ENCODE measurements around the gene VTCN1. TPM values are rescaled to one million over a fixed set of nuclear protein-coding genes. Genes with fewer than 3 reads are reported as not detected.

The VTCN1 gene
- total and polyA plus RNA-seq, 2 of the 13 experiments (the other 11 are each of a cell fraction or from before 2014, with no cell fraction given) = not detected

DNA sequence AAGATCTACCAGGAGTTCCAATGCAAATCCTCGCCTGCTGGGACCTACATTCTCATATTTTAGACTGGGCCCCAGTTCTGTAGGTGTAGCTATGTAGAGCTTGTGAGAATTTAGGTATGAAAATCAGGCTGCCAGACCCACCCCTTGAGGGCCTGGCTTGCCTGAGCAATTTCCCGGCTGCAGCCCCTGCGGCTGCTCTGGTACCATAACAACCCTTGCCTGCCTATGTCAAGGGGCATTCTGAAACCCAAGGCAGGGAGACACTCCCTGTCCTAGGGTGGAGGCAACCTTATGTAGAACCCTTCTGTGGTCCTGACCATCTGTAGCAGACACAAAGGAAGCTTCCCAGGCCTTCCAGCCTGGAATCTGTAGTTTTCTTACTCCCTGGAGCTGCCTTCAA is 28.4 kb downstream of the VTCN1 start:
- no peak for DNase-seq (ENCODE audit: low spot score)

DNA sequence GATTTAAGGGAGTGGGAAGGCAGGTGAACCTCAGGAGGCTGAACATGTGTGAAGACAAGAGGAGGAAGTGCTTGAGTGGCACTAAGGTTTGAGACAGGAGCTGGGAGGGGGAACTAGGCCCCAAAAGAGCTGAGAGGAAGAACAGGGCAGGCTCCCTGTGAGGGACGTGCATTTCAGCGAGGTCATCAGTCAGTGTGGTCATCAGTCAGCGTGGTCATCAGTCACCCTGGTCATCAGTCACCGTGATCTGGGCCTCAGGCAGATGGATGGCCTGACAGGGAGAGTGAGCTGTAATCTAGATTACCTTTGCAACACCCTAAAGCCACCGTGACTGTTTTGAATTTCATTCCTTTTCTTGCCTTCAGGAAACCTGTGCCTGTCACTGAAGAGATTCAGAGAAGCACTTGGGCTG is 29.1 kb downstream of the VTCN1 start:
- Histone ChIP-seq H3K27ac (ENCODE audit: extremely low read length, insufficient read depth, low read length) (no peak overlapping the region), H2AFZ (ENCODE audit: low read length) (no peak overlapping the region), H3K4me3 (replicated peaks in 1 of 3; ENCODE audit: insufficient read depth in 1 of 3, low read depth in 2 of 3, low read length in 3 of 3) (no peak overlapping the region), H3K79me2 (ENCODE audit: insufficient read depth, low read length) (no peaks in the 10 kb centered on the region), H3K4me2 (ENCODE audit: low read depth, low read length) (no peak overlapping the region), H3K9me3 (ENCODE audit: low read length) (no peaks in the 10 kb centered on the region), H3K9ac (ENCODE audit: insufficient read depth, low read depth, low read length) (no peak overlapping the region), H3K27me3 (ENCODE audit: control insufficient read depth in 1 of 2, insufficient read depth in 2 of 2, low read length in 2 of 2) (no peaks in the 10 kb centered on the region; a peak in 1 of 5 replicates), H3K36me3 (replicated peaks in 1 of 2; ENCODE audit: control insufficient read depth in 1 of 2, insufficient read depth in 2 of 2, low read length in 2 of 2) (no peaks in the 10 kb centered on the region), H4K20me1 (ENCODE audit: insufficient read depth, low read length) (no peaks in the 10 kb centered on the region), H3K4me1 (ENCODE audit: insufficient read depth, low read length) (0 out of 2 replicates have a peak, but pooled peaks cover 5% of the 10 kb centered on the region)
- CTCF ChIA-PET (ENCODE audit: low intra/inter-chr PET ratio, low total read pairs) = no interaction called here
- WGBS (ENCODE audit: low lambda C conversion rate) = 11% methylated on average over 5 of the region's 5 CpGs
- POLR2A ChIA-PET = no interaction called here
- no peak for DNase-seq (ENCODE audit: low spot score)
- FAIRE-seq = no peak
- TF ChIP-seq, protein P1, sequence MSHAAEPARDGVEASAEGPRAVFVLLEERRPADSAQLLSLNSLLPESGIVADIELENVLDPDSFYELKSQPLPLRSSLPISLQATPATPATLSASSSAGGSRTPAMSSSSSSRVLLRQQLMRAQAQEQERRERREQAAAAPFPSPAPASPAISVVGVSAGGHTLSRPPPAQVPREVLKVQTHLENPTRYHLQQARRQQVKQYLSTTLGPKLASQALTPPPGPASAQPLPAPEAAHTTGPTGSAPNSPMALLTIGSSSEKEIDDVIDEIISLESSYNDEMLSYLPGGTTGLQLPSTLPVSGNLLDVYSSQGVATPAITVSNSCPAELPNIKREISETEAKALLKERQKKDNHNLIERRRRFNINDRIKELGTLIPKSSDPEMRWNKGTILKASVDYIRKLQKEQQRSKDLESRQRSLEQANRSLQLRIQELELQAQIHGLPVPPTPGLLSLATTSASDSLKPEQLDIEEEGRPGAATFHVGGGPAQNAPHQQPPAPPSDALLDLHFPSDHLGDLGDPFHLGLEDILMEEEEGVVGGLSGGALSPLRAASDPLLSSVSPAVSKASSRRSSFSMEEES (CRISPR knock-in tag; IDR thresholded peaks at IDR 0.05) = no peak
- TF ChIP-seq CREB1 (IDR thresholded peaks at IDR 0.05) = peak; percentile 44; the same call in 1 of the 2 replicates
- TF ChIP-seq CREB1 (CRISPR knock-in tag; IDR thresholded peaks at IDR 0.05) = no peak
- intact Hi-C loops (cut with micrococcal nuclease; ENCODE audit: unreplicated experiment) = no loop called here
- in situ Hi-C loops (cut with HindIII; ENCODE audit: extremely low pct_ligation_motif_present, low pct_unique_long_range_greater_than_20kb) = no loop called here
- no TSS peak for BruUV-seq (replicated peaks)
- no peak for ATAC-seq

More for the DNA sequence above, 28.4 kb downstream of the VTCN1 start:
- BruUV-seq (replicated peaks) = no TSS peak
- POLR2A ChIA-PET = no interaction called here
- Histone ChIP-seq H3K27ac (ENCODE audit: extremely low read length, insufficient read depth, low read length) (no peak overlapping the region), H3K79me2 (ENCODE audit: insufficient read depth, low read length) (no peaks in the 10 kb centered on the region), H3K4me3 (replicated peaks in 1 of 3; ENCODE audit: insufficient read depth in 1 of 3, low read depth in 2 of 3, low read length in 3 of 3) (no peak overlapping the region), H3K4me2 (ENCODE audit: low read depth, low read length) (no peak overlapping the region), H3K4me1 (ENCODE audit: insufficient read depth, low read length) (0 out of 2 replicates have a peak, but pooled peaks cover 5% of the 10 kb centered on the region), H3K9me3 (ENCODE audit: low read length) (no peaks in the 10 kb centered on the region), H4K20me1 (ENCODE audit: insufficient read depth, low read length) (no peaks in the 10 kb centered on the region), H3K27me3 (ENCODE audit: control insufficient read depth in 1 of 2, insufficient read depth in 2 of 2, low read length in 2 of 2) (no peaks in the 10 kb centered on the region; a peak in 1 of 5 replicates), H2AFZ (ENCODE audit: low read length) (no peak overlapping the region), H3K9ac (ENCODE audit: insufficient read depth, low read depth, low read length) (no peak overlapping the region), H3K36me3 (replicated peaks in 1 of 2; ENCODE audit: control insufficient read depth in 1 of 2, insufficient read depth in 2 of 2, low read length in 2 of 2) (no peaks in the 10 kb centered on the region)
- CTCF ChIA-PET (ENCODE audit: low intra/inter-chr PET ratio, low total read pairs) = no interaction called here
- FAIRE-seq (no peak), ATAC-seq (no peak)
- in situ Hi-C loops (cut with HindIII; ENCODE audit: extremely low pct_ligation_motif_present, low pct_unique_long_range_greater_than_20kb) (no loop called here), intact Hi-C loops (cut with micrococcal nuclease; ENCODE audit: unreplicated experiment) (no loop called here)
- 53% methylated on average over 2 of the region's 3 CpGs for WGBS (ENCODE audit: low lambda C conversion rate)
- no peak for TF ChIP-seq BORCS8-MEF2B (CRISPR knock-in tag; IDR thresholded peaks at IDR 0.05)
- TF ChIP-seq, protein P2, sequence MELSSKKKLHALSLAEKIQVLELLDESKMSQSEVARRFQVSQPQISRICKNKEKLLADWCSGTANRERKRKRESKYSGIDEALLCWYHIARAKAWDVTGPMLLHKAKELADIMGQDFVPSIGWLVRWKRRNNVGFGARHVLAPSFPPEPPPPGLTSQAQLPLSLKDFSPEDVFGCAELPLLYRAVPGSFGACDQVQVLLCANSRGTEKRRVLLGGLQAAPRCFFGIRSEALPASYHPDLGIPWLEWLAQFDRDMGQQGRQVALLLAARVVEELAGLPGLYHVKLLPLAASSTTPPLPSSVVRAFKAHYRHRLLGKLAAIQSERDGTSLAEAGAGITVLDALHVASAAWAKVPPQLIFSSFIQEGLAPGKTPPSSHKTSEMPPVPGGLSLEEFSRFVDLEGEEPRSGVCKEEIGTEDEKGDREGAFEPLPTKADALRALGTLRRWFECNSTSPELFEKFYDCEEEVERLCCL (CRISPR knock-in tag; IDR thresholded peaks at IDR 0.05; ENCODE audit: borderline replicate concordance) = no peak
- no peak for TF ChIP-seq PTBP1 (IDR thresholded peaks at IDR 0.05; ENCODE audit: low read depth, low read length, poor library complexity, severe bottlenecking)
- TF ChIP-seq, protein P3, sequence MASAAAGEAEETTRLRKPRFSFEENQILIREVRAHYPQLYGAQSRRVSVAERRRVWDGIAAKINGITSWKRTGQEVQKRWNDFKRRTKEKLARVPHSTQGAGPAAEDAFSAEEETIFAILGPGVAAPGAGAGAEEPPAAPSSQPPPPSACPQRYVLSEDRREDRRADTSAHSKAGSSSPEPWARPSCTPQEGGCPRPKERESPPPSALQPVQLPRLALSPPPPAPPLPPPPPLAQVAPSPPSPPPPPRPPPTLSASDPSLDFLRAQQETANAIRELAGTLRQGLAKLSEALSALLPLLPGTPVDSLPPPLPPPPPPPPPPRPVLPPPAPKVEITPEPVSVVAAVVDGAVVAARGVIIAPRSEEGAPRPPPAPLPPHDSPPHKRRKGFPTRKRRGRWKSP (CRISPR knock-in tag; IDR thresholded peaks at IDR 0.05) = no peak
- no peak for TF ChIP-seq ZNF441 (CRISPR knock-in tag; IDR thresholded peaks at IDR 0.05; ENCODE audit: borderline replicate concordance)
- no peak for TF ChIP-seq FLYWCH1 (CRISPR knock-in tag; IDR thresholded peaks at IDR 0.05)
- TF ChIP-seq ZSCAN22 (CRISPR knock-in tag; IDR thresholded peaks at IDR 0.05) = no peak
- TF ChIP-seq CEBPG (CRISPR knock-in tag; IDR thresholded peaks at IDR 0.05) = no peak

All from HepG2 (cell line).